ENCODE results near the gene WDR27.

- TF ChIP-seq CTCF (IDR thresholded peaks at IDR 0.05; ENCODE audit: insufficient read depth, low read length, poor library complexity, severe bottlenecking) (no peak), EZH2phosphoT487 (conservative IDR thresholded peaks at IDR 0.05; ENCODE audit: low read length) (no peak)
Observed at GRCh38 chr6:169494038-169494437, 207.8 kb downstream of the WDR27 start.
